Central memory CD4-positive, alpha-beta T cell (primary cell): Measurements from ENCODE around the gene BIRC5.
"Not testable (repeated sequence)": the region's sequence is repeated elsewhere in the genome, so short reads cannot be mapped to it uniquely, and the experiment has no call there.

Source experiments
- DNase-seq: peaks from one replicate; pipeline ENCODE4 v3.0.0; 2022

Gene BIRC5

DNA sequence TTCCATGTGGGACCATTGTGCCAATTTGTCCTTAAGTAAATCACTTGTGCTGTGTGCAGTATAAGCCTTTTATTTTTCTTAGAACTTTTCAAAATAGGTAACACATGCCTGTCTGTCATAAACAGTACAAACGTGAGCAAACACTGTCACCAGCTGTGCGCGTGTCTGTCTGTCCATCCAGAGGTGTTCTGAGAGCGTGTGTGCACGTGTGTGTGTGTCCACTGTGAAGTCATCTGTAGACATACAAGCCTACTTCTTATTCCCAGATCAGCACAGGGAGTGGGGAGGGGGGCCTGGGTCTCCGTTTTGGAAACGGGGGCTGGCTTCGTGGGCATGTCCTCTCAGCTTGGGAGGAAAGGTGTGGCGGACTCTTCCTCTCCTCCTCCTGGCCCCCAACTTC, 26.8 kb downstream of the BIRC5 start:
- DNase-seq: no peak

DNA sequence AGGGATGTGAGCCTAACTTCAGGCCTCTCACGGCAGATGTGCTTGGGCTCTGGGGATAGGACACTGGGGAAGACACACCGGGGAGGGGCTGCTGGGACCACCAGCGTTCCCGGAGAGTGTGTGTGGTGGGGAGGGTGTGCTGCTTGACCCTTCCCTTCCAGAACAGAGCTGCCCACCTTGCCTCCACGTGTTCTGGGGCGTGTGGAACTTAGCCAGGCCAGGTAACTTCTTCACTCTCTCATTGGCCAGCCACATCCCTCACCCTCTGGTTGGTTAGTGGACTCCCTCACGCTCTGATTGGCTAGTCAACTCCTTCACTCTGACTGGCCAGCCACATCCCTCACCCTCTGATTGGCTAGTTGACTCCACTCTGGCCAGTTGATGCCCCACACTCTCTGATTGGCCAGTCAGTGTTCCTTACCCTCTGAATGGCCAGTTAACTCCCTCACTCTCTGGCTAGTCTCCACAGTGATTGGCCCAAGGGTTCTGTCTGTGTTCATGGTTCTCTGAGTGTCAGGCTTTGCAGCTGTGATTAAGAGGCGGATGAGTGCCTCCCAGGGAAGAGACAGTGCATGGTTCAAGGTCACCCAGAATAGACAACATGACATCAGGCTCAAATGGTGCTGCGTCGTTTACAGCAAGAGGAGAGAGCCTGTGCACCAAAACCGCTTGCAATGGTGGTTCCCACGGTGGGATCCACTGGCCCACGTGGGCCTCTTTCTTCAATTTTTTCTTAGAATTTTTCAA, 27.4 kb downstream of the BIRC5 start:
- DNase-seq: no peak

GRCh38 chr17:78242024-78242742, 28.1 kb downstream of the BIRC5 start:
- DNase-seq: no peak

DNA sequence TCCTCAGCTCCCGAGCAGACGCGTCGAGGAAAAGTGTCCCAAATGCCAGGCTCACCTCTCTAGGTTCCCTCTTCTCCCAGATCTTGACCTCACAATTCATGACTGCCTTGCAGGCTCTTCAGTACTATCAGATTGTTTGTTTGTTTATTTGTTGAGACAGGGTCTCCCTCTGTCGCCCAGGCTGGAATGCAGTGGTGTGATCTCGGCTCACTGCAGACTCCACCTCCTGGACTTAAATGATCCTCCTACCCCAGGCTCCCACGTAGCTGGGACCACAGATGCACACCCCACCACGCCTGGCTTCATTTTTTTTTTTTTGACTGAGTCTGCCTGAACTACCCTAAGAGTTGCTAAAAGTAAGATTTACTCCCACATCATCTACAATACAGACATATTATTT, 33.3 kb downstream of the BIRC5 start:
- no peak for DNase-seq

DNA sequence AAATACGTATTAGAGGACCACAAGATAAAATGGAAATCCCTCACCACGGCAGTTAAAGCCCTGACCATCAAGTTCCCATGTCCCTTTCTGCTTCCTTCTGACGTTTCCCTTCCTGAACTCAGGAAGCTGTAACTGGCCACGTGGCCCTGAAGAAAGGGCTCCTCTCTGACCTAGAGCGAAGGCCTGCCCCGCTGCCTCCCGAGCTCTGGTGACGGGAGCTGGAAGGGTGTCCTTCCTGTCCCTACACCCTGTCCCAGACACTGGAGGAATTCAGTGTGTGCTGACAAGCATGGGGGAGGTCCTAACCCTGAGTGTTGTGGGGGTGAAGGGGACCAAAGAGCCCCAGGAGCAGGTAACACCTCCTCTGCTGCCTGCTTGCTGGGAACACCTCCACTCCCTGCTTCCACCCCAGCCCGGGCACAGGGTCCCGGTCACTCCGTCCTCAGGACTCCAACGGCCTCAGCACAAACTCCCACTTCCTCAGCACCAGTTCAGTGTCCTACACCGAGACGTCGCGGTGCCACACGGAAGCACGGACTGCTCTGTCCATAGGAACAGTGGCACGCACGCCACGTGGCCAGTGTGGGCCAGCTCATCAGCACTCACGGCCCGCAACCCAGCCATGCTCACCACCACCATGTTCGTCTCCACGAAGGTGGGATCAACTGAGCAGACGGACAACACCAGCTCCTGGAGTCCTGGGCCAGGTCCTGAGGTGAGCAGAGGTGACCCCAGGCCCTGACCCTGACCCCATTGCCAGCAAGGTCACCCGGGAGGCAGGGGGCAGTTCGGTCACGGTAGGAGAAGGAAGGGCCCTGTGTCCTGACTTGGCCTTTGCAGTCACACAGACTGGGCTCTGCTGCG, 34.2 kb downstream of the BIRC5 start:
- no peak for DNase-seq

GRCh38 chr17:78249074-78249817, 35.2 kb downstream of the BIRC5 start:
- no peak for DNase-seq

DNA sequence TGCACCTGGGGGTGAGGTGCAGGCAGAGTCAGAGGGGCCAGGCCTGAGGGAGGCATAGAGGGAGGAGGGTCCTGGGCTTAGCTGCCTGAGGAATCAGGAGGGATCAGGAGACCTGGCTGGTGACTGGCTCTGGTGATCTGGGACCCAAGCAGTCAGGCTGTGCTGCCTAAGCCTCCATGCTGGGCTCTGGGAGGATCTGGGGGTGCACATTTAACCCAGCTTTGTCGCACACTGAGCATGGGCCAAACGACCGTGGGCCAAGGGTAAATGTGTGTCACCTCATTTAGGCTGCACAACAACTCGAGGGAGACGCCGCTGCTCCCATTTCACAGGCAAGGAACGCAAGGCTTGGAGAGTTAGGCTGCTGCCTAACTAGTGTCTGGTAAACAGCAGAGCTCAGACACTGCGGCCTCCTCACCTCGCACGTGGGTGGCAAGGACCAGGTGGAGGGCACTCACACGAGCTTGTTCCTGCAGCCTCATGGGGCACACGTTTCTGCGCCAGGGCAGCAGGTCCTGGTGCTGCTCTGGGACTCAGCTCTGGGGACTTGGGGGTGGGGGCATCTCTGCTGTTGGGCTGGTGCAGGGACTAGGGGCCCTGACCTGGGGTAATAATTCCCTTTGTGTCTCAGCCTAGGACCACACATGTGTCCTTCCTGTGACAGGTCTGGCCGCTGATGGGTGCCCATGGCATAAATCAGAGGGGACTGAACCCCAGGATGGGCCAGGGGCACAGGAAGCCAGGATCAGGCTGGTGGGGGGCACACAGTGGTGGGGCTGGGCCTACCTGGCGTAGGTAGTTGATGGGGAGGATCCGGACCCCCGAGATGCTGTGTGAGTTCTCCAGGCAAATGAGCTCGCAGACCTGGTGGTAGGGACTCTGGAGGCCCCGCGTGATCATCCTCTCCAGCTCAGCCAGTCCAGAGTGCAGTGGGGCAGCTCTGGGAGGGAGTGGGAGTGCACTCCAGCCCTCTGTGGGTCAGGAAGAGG, 36.1 kb downstream of the BIRC5 start:
- DNase-seq: no peak

- peak; percentile 77 for DNase-seq
Observed at GRCh38 chr17:78250891-78251772, 37.1 kb downstream of the BIRC5 start.

DNA sequence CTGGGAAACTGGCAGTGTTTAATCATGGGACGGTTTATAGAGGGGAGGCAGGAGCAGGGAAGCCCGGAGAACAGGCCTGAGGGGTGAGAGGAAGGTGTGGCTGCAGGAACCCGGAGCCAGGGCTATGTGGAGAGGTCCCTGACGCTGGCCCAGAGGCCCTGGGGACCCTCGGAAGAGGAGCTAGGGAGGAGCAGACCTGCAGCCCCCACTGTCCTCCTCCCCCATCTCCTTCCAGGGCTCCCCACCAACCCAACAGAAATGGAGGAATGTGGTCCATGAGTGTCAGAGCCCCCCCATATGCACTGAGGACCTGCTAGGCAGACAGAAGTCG, 37.7 kb downstream of the BIRC5 start:
- no peak for DNase-seq

- DNase-seq: peak; percentile 95
Observed at GRCh38 chr17:78252111-78252634, 38.1 kb downstream of the BIRC5 start.

DNA sequence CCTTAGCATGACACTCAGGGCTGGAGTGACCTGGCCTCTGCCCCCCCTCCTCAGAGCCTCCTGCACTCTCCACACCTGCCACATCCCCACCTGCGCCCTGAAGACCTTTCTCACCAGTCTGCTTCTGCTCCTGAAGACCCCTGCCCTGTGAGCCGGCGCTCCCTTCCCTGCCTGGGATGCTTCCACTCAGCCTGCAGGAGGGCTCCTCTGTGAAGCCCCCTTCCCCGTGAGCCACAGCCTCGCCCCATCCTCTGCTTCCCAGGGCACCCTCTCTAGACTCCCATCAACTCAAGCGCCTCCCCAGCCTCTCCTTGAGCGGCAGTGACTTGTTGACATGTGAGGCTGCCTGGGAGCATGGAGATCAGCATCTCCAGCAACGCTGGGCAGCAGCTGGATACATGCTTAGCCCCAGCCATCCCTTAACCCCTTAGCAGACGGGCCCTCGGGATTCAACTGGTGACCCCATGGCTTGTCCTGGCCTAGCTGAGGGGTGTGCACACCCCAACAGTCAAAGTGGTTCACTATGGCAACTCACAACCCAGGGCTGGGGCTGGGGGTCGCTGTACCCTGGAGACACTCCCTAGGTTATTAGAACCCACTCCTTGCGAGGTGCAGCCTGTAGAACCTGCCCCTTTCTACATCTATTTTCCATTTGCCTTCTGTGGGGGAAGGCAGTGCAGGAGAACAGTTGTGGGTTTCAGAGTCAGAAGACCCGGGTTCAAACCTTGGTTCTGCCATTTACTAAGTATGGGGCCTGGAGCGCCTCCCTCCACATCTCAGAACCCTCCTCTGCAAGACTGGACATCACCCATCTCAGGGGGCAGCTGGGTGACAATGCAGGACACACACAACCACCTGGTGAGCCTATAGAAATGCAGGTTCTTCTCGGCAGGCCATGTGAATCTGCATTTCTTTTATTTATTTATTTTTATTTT, 38.9 kb downstream of the BIRC5 start:
- DNase-seq: no peak

DNA sequence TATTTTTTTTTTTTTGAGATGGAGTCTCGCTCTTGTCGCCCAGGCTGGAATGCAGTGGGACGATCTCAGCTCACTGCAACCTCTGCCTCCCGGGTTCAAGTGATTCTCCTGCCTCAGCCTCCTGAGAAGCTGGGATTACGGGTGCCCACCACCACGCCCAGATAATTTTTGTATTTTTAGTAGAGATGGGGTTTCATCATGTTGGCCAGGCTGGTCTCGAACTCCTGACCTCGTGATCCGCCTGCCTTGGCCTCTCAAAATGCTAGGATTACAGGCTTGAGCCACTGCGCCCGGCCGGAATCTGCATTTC, 39.5 kb downstream of the BIRC5 start:
- DNase-seq: not testable (repeated sequence)

DNA sequence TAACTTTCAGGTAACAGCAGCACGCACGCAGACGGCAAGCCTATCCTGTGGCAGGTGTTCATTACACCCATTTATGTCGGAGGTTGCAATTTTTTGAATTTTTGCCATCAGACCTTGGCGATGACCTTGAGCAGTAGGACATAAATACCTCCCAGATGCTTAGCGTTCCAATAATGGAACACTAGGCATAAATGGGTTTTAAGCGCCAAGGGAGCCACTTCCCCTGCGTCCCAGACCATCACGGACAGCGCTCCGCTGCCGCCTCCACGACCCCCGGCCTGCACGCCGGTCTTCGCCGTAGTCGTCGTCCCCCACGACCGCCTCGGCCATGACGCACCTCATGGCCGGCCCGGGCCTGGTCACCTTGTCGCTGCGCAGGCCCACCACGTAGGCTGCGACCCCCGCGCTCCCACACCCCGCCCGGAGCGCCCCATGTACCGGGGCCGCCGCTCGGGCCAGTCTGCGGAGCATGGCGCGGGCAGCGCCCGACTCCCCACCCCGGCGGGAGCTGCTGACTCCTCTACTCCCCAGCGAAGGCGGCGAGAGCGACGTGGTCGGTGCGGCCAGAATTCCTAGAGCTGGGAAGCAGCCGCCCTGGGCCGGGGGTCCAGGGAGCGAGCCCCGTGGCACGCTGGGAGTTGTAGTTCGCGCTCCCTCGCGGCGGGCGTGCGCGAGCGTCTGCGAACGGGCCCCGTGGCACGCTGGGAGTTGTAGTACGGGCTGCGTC, 40.1 kb downstream of the BIRC5 start:
- peak; percentile 74 for DNase-seq

GRCh38 chr17:78255029-78255656, 41.1 kb downstream of the BIRC5 start:
- no peak for DNase-seq

DNA sequence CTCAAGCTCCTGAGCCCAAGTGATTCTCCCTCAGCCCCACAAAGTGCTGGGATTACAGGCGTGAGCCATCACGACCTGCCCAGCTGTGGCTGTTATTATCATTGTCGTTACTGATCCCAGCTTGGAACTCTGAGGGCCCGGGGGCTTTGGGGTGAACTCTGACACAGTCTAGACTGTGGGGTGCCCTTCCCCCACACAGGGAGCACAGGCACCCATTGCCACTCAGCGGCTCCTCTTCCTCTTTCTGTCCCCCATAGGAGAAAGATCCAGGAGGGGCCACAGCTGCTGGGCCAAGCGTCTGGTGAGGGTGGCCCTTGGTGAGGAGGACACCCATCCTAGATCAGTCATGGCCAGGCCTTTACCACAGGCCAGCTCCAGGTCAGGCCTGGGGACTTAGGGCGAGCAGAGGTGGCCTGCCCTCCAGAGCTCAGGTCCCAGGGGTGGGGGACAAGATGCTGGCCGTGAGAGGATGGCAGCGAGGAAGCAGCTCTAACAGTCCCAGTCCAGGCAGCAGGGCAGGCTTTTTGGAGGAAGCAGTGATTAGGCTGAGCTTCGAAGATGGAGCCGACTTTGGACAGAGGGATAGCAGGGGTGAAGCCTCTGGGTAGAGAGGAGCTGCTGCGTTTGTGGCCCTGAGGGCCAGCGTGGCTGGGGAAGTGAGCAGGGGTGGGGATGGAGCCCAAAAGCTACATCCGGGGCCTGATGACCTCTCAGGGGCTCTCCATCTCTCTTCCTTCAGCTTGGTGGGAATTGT, 42.1 kb downstream of the BIRC5 start:
- no peak for DNase-seq

- DNase-seq: no peak
Observed at GRCh38 chr17:78256707-78257591, 42.9 kb downstream of the BIRC5 start.
